Measurements from ENCODE around the gene PLEKHG2.
"Not testable (repeated sequence)": the region's sequence is repeated elsewhere in the genome, so short reads cannot be mapped to it uniquely, and the experiment has no call there.

The PLEKHG2 gene

DNA sequence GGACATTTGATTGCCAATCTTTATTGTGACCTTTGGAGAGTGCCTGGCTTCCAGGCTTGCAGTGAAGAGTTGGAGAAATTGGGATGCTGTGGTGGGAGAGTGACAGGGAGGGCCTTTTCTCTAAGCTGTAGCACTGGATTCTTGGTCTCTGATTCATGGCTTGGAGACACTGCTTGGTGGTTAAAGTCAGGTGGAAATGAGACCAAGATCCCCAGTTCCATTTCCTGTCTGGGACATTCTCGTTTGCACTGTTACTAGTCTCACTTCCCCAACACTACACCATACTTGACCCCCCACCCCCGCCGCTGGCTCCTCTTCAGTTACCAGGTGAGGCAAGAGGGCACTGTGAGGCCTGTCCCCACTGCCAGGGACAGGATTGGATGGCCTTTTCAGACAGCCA lies 35.8 kb downstream of the PLEKHG2 start:
- no peak for DNase-seq (ENCODE audit: low read depth)

DNA sequence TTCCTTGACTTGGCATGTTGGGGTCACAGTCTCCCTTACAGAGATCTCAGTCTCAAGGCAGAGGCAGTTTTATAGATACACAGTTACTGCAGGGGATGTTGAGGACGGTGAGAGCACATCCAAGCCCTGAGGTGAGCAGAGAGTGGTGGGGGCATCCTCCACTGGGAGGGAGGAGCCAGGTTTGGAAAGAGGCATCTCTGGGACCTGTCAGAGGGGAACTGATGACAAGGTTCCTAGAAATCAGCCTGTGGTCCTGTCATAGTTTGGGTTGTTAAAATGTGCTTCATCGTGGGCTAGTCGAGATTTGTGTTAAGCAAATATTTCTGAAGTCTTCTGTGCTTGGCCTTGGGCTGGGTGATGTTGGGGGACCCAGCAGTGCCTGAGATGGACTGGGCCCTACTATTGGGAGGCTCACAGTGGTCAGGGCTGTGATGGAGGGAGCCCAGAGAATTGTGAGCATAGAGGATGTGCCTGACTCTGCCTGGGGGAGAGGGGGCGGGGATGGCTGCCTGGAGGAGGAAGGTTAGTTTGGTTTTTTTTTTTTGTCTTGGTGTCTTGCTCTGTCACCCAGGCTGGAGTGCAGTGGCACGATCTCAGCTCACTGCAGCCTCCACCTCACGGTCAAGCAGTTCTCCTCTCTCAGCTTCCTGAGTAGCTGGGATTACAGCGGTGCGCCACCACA lies 36.8 kb downstream of the PLEKHG2 start:
- no peak for DNase-seq (ENCODE audit: low read depth)

DNA sequence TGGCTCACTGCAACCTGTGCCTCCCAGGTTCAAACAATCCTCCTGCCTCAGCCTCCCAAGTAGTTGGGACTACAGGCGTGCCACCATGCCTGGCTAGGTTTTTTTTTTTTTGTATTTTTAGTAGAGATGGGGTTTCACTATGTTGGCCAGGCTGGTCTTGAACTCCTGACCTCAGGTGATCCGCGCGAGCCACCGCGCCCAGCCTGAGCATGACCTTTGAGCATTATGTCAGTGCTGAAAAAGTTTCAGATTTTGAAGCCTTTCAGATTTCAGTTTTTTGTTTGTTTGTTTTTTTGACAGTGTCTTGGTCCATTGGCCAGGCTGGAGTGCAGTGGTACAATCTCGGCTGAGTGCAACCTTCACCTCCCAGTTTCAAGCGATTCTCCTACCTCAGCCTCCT lies 38.8 kb downstream of the PLEKHG2 start:
- not testable (repeated sequence) for DNase-seq (ENCODE audit: low read depth)

DNA sequence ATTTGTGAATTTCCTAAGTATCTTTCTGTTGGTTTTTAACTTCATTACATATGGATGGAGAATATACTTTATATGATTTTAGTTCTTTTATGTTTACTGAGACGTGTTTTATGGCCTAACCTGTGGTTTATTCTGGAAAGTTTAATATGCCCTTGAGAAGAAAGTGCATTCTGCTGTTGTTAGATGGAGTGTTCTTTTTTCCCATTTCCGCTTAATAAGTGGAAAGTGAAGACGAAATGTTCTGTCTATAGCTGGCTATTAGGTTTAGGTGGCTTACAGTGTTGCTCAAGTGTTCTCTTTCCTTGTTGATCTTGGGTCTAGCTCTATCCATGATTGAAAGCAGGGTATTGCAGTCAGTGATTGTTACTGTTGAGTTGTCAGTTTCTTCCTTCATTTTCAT lies 50.9 kb downstream of the PLEKHG2 start:
- DNase-seq (ENCODE audit: low read depth): no peak

DNA sequence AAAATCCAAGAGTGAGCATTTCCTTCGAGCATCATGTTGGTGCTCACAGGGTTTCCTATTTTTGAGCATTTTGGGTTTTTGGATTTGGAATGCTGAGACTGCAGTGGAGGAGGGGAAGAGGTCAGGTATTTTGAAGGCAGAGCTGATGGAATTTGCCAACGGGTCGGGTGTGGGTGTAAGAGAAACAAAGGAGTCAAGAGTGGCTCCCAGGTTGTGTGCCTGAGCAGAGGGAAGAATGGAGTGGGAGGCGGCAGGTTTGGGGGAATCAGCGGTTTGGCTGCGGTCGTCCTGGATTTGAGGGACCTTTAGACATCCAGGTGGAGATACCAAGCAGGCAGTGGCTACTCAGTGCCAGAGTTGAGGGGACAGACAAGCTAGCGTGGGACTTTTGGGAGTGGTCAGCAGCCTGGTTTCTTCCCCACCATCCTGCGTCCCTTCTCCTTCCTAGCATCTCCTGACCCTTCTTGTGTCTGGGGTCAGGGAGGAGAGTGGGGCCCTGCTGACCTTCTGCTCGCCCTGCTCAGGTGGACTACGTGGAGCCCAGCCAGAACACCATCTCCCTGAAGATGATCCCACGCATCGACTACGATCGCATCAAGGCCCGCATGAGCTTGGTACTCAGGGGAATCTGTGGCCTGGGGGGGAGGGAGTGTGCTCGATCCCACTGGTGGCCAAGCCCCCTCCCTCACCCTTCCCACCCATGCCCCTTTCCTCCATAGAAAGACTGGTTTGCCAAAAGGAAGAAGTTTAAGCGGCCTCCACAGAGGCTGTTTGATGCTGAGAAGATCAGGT lies 53.7 kb downstream of the PLEKHG2 start:
- no peak for DNase-seq (ENCODE audit: low read depth)

DNA sequence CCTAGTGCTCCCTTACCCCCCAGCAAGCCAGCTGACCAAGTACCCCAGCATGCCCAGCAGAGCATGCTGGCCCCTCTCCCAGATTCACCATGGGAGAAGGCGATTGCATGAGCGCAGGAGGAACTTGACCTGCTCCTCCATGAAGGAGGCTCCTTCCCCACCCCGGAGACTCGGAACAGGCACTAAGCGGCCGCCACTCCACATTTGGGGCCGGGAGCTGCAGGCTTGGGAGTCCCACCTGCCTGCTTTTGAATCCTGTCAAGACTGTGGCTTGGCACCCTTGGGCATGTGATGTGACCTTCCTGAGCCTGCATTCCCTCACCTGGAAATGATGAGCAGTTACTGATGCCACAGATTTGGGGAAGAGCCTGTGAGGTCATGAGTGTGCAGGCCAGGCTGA lies 55.5 kb downstream of the PLEKHG2 start:
- no peak for DNase-seq (ENCODE audit: low read depth)

DNA sequence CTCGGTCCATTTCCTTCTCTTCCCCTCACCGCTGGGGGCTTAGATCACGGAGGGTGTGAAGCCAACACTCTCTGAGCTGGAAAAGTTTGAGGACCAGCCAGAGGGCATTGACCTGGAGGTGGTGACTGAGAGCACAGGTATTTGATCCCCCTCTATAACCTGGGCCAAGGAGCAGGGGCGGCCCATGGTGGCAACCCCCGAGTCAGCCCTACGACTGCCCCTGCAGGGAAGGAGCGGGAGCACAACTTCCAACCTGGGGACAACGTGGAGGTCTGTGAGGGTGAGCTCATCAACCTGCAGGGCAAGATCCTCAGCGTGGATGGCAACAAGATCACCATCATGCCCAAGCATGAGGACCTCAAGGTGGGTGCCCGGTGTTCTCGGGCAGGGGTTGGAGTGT lies 56.6 kb downstream of the PLEKHG2 start:
- no peak for DNase-seq (ENCODE audit: low read depth)

DNA sequence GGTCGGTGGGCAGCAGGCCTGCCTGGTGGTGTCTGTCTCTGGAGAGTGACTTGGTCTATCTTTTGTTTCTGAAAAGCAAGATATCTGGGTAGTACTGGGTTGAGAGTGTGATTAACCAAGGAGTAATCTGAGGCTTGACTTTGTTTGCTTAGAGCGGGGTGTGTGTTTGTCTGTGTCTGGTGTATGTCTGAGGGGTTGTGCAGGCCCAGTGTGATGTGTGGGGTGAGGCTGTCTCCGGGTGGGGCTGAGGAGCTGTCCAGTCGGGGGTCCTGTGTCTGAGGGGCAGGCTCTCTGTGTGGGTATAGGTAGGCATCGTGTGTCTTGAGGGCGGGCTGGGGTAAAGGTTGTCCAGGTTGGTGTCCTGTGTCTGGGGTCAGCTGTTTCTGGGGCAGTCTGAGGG lies 57.1 kb downstream of the PLEKHG2 start:
- DNase-seq (ENCODE audit: low read depth): no peak

DNA sequence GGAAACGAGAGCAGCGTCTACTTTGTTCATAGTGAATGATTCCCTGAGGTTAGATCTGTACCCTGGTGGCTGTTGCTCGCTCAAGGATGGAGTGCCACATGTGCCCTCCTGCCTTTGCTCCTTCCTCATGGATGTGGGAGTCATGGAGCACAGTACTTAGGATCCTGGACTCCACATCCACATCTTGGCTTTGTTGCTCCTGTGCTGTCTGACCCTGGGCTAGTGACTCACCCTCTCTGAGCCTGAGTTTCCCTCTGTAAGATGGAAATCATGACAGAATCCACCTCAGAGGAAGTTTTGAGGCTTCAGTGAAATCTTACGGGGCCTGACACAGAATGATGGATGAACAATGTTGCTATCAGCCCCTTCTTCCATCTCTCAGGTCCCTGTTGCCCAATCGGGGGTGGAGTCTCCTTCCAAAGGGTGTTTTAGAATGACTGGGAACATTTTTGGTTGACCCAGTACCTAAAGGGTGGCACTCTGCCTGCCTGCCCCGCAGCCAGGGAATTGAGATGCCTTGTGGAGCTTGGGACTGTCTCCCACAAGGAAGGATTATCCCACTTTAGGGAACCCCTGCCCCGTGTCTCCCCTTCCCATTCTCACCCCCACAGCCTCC lies 58.4 kb downstream of the PLEKHG2 start:
- DNase-seq (ENCODE audit: low read depth): no peak

DNA sequence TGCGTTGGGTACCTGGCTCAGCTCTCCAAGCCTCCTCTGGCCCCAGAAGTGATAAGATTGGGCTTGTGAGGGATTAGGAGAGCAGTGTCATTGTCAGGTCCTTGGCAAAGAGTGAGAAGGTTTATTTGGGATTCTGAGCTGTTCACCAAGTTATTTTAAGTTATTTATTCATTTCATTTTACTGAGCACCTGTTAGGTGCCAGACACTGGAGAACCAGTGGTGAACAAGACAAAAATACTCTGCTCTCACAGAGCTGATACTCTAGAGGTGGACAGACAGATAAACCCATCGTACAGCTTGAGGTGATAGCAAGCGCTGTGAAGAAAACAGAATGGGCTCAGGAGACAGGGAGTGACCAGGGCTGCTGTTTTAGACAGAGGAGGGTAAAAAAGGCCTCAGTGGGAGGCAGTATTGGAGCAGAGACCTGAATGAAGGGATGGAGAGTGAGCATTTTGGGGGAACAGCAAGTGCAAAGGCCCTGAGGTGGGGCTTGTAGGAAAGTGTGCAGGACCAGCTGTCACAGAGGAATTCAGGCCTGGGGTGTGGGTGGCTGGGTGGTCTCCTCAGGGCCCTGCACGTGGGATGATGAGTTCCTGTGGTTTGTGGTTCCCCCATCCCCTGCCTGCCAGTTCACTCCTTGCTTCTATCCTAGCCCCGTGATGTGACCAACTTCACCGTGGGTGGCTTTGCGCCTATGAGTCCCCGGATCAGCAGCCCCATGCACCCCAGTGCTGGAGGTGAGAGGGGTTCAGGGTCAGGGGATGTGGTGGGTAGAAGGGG lies 59.5 kb downstream of the PLEKHG2 start:
- DNase-seq (ENCODE audit: low read depth): no peak

DNA sequence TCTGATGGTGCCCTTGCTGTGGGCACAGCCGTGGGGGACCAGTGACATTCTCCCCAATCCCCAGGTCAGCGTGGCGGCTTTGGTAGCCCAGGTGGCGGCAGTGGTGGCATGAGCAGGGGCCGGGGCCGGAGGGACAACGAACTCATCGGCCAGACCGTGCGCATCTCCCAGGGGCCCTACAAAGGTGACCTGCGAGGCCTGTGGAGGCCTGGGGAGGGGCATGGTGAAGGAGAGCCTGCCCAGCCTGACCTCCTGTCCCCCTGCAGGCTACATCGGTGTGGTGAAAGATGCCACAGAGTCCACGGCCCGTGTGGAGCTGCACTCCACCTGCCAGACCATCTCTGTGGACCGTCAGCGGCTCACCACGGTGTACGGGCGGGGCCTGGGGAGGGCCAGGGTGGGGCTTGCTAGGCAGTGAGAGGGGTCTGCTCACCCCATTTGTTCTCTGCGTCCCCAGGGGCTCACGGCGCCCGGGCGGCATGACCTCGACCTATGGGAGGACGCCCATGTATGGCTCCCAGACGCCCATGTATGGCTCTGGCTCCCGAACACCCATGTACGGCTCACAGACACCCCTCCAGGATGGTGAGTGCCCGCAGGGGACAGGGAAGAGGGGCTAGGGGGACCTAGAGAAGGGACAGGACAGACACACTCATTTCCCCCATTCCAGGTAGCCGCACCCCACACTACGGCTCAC lies 60.4 kb downstream of the PLEKHG2 start:
- no peak for DNase-seq (ENCODE audit: low read depth)

DNA sequence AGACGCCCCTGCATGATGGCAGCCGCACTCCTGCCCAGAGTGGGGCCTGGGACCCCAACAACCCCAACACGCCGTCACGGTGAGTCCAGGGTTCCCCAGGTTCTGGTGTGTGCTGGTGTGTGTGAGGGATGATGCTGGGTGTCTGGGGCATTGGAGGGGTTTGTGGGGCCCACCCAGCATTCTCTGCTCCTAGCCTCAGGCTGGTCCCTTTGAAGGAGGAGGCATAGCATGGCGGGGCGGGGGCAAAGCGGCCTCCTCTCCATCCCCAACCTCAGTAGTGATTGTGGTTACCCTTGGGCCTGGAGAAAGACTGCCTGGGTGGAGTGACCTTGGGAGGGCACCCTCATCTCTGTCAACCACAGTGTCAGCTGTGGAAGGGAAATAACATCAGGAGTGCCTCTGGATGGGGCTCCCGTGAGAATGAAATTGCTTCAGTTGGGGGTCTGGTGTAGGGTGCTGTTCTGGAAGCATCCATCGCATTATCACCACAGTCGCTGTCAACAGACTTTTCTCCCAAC lies 61.0 kb downstream of the PLEKHG2 start:
- no peak for DNase-seq (ENCODE audit: low read depth)

DNA sequence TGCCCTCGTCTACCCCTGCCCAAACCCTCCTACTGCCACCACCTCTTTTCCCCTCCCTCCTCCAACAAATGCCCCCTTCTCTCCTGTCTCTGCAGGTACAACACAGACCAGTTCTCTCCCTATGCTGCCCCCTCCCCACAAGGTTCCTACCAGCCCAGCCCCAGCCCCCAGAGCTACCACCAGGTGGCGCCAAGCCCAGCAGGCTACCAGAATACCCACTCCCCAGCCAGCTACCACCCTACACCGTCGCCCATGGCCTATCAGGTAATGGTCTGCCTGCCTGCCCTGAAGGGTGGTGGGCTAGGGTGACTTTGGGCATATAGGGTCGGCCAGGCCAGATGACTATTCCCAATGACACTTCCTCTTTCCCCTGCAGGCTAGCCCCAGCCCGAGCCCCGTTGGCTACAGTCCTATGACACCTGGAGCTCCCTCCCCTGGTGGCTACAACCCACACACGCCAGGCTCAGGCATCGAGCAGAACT lies 61.7 kb downstream of the PLEKHG2 start:
- peak; percentile 50 for DNase-seq (ENCODE audit: low read depth)

DNA sequence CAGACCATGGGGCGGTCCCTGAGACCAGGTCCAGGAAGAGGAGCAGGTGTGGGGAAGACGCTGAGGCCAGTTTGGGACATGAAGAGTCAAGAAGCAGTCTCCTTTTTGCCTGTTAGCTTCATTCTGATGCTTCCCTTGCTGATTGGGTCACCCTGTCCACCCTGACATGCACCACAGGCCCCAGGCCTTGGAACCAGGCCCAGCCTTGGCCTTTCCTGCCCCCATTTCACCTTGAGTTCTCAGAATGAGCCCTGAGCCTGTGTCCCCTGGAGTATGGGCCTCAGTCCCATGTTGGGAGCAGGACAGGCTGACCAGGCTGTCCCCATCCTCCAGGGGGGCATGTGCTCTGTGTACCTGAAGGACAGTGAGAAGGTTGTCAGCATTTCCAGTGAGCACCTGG lies 63.3 kb downstream of the PLEKHG2 start:
- DNase-seq (ENCODE audit: low read depth): no peak
